Cardiac muscle cell (in vitro differentiated cells and primary cell): Measurements from ENCODE around the gene ZFP1. TPM values are rescaled to one million over a fixed set of nuclear protein-coding genes. Genes with fewer than 3 reads are reported as not detected.

Experiments
- DNase-seq, 2 donors: peaks; one replicate each; pipeline versions ENCODE4 v3.0.0 to v3.0.0-alpha.2; 2010 to 2017; ENCODE audit warnings: low read depth in 1 of 2, low spot score in 1 of 2
- H3K27ac ChIP-seq: fragments of 200-600 bp; sonication (generic); 2 replicates; pipeline ENCODE4 v1.5.1; 2016
- H3K27me3 ChIP-seq: fragments of 200-600 bp; sonication (generic); 2 replicates; pipeline ENCODE4 v1.6.0; 2016; ENCODE audit warnings: control low read depth
- H3K36me3 ChIP-seq: fragments of 200-600 bp; sonication (generic); 2 replicates; pipeline ENCODE4 v1.5.1; 2016; ENCODE audit warnings: control low read depth
- H3K4me1 ChIP-seq: fragments of 200-600 bp; sonication (generic); 2 replicates; pipeline ENCODE4 v1.8.1; 2017; ENCODE audit warnings: low read depth, mild to moderate bottlenecking, mixed run types
- H3K4me3 ChIP-seq: fragments of 200-600 bp; sonication (generic); 2 replicates; pipeline ENCODE4 v1.5.1; 2016; ENCODE audit warnings: mild to moderate bottlenecking
- H3K9me3 ChIP-seq: fragments of 200-600 bp; sonication (generic); 2 replicates; pipeline ENCODE4 v1.5.1; 2017; ENCODE audit warnings: low read depth, mild to moderate bottlenecking, control low read depth
- CTCF ChIP-seq: IDR thresholded peaks from 2 replicates; pipeline ENCODE4 v1.5.1; 2012; ENCODE audit warnings: low read depth, mild to moderate bottlenecking, low read length
- polyA plus RNA-seq: library from polyadenylated mRNA; unstranded; fragments of >200 nt; fragmentation: Nextera tagmentation; extraction: Ambion mirVana; gene quantifications from 2 replicates; pipeline ENCODE4 v1.2.1, GENCODE V29; 2016
- total RNA-seq: library from RNA; depleted of rRNA; stranded (reverse); fragments of >200 nt; gene quantifications from 2 replicates; pipeline ENCODE4 v1.2.3, GENCODE V29; 2016

Gene ZFP1
- total and polyA plus RNA-seq, 2 experiments from 2014 or later = 8.5 to 10.5 TPM

- Histone ChIP-seq H3K4me1 (no peaks in the 10 kb centered on the region), H3K27ac (no peak overlapping the region), H3K9me3 (no peaks in the 10 kb centered on the region), H3K4me3 (no peak overlapping the region), H3K36me3 (no peaks in the 10 kb centered on the region), H3K27me3 (no peaks in the 10 kb centered on the region)
- no peak for DNase-seq
- TF ChIP-seq CTCF = no peak
These were observed 17.2 kb upstream of the ZFP1 start for GRCh38 chr16:75131081-75131480.

- no peaks in the 10 kb centered on the region for H3K36me3 ChIP-seq
- no peaks in the 10 kb centered on the region for H3K4me1 ChIP-seq
- H3K9me3 ChIP-seq = no peaks in the 10 kb centered on the region
- no peak for DNase-seq
- no peaks in the 10 kb centered on the region for H3K27me3 ChIP-seq
- TF ChIP-seq CTCF = no peak
- no peak overlapping the region for H3K4me3 ChIP-seq
- no peak overlapping the region for H3K27ac ChIP-seq
These were observed 10.1 kb upstream of the ZFP1 start for GRCh38 chr16:75138233-75138632.

GRCh38 chr16:75138636-75139035 is 9.7 kb upstream of the ZFP1 start:
- no peaks in the 10 kb centered on the region for H3K9me3 ChIP-seq
- DNase-seq = peak in 1 of 2 donors; percentile 45
- H3K27me3 ChIP-seq = no peaks in the 10 kb centered on the region
- no peaks in the 10 kb centered on the region for H3K36me3 ChIP-seq
- H3K4me1 ChIP-seq = no peaks in the 10 kb centered on the region
- no peak overlapping the region for H3K4me3 ChIP-seq
- no peak for TF ChIP-seq CTCF
- no peak overlapping the region for H3K27ac ChIP-seq

- Histone ChIP-seq H3K4me3 (no peak overlapping the region), H3K4me1 (no peaks in the 10 kb centered on the region)
- no peak for TF ChIP-seq CTCF
These were observed 8.8 kb upstream of the ZFP1 start for GRCh38 chr16:75139498-75139897.

GRCh38 chr16:75143941-75144340 is 4.4 kb upstream of the ZFP1 start:
- Histone ChIP-seq H3K4me3 (no peak overlapping the region), H3K4me1 (no peaks in the 10 kb centered on the region), H3K27me3 (no peaks in the 10 kb centered on the region), H3K9me3 (no peaks in the 10 kb centered on the region), H3K36me3 (no peaks in the 10 kb centered on the region), H3K27ac (no peak overlapping the region)
- no peak for TF ChIP-seq CTCF
- no peak for DNase-seq

More at GRCh38 chr16:75139498-75139897, 8.8 kb upstream of the ZFP1 start:
- H3K36me3 ChIP-seq = no peaks in the 10 kb centered on the region
- no peak for DNase-seq
- H3K27ac ChIP-seq = no peak overlapping the region
- H3K27me3 ChIP-seq = no peaks in the 10 kb centered on the region
- H3K9me3 ChIP-seq = no peaks in the 10 kb centered on the region

GRCh38 chr16:75147968-75148310 is 385 bp upstream of the ZFP1 start:
- H3K4me1 ChIP-seq = no peaks in the 10 kb centered on the region
- TF ChIP-seq CTCF = no peak
- H3K9me3 ChIP-seq = no peaks in the 10 kb centered on the region
- H3K36me3 ChIP-seq = no peaks in the 10 kb centered on the region
- DNase-seq = no peak
- H3K27ac ChIP-seq = peak overlapping the region; percentile 93
- no peak overlapping the region for H3K4me3 ChIP-seq
- no peaks in the 10 kb centered on the region for H3K27me3 ChIP-seq
